Upper lobe of right lung (tissue), 1 donor: ENCODE measurements around the gene SLMAP. TPM values are rescaled to one million over a fixed set of nuclear protein-coding genes. Genes with fewer than 3 reads are reported as not detected.

Experiments used
- ATAC-seq: fragments of 200-7000 bp; cut with Tn5 transposase; one replicate; pipeline ENCODE4 v1.9.1; 2020; ENCODE audit warnings: mild to moderate bottlenecking, moderate library complexity
- DNase-seq: peaks from one replicate; pipeline ENCODE4 v3.0.0-alpha.2; 2020
- H3K27ac ChIP-seq: fragments of 200-600 bp; one replicate; pipeline ENCODE4 v1.8.0; 2022
- H3K27me3 ChIP-seq: fragments of 200-600 bp; one replicate; pipeline ENCODE4 v1.8.0; 2022; ENCODE audit warnings: mild to moderate bottlenecking
- H3K36me3 ChIP-seq: fragments of 200-600 bp; one replicate; pipeline ENCODE4 v1.8.0; 2022
- H3K4me1 ChIP-seq: fragments of 200-600 bp; one replicate; pipeline ENCODE4 v1.8.0; 2022
- H3K4me3 ChIP-seq: fragments of 200-600 bp; one replicate; pipeline ENCODE4 v1.8.0; 2022; ENCODE audit warnings: mild to moderate bottlenecking
- H3K9me3 ChIP-seq: fragments of 200-600 bp; one replicate; pipeline ENCODE4 v1.8.0; 2022
- CTCF ChIP-seq: fragments of 200-600 bp; IDR thresholded peaks from one replicate; pipeline ENCODE4 v1.8.0; 2022; ENCODE audit warnings: antibody characterized with exemption
- intact Hi-C: fragments of 100-400 bp; cut with DNase I; formaldehyde crosslinking; loops from one replicate; pipeline ENCODE4 v1.11.0; 2022
- total RNA-seq: library from RNA; stranded (reverse); fragmentation: NEBNext Ultra II Directional; extraction: Animal tissue kit (Norgen Biotek cat#: 25700); gene quantifications from one replicate; pipeline ENCODE4 v1.2.1, GENCODE V29; 2021
- donor health status: DM: no; HTN: yes; CAD: no; lungs with severe emphysema.

Gene SLMAP
- total RNA-seq, 1 donor from 2014 or later = 65.2 TPM

DNA sequence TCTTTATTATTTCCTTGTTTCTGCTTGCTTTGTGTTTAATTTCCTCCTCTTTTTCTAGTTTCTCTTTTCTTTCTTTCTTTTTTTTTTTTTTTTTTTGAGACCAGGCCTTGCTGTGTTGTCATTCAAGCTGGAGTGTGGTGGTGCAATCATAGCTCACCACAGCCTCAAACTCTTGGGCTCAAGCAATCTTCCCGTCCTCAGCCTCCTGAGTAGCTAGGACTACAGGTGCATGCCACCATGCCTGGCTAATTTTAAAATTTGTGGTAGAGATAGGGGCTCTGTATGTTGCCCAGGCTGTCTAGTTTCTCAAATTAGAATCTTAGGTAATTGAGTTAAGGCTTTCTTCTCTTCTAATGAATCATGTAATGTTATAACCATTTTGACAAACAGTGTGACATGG, 22.4 kb downstream of the SLMAP start:
- ATAC-seq = no peak
- Histone ChIP-seq H3K27me3 (no peaks in the 10 kb centered on the region), H3K4me1 (peaks cover 6% of the 10 kb centered on the region)

DNA sequence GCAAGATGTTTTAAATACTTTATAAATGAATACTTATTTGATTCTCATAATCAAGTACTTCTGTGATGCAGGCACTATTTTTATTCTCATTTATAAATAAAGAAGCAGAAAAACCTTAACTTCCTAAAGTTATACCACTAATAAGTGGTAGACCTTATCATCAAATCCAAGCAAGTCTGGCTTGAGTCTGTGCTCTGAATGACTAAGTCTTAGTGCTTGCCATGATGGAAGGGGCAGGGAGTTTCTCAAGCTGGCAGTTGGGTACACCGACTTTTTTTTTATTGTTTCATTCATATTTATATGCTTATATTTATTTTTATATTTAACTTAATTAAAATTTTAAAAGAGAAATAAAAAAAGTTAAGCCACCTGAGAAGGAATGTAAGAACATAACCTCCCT, 23.6 kb downstream of the SLMAP start:
- Histone ChIP-seq H3K36me3 (no peaks in the 10 kb centered on the region), H3K27ac (no peak overlapping the region), H3K4me3 (no peak overlapping the region), H3K27me3 (no peaks in the 10 kb centered on the region), H3K9me3 (no peaks in the 10 kb centered on the region), H3K4me1 (peaks cover 6% of the 10 kb centered on the region)
- no peak for TF ChIP-seq CTCF
- ATAC-seq (no peak), DNase-seq (no peak)
- intact Hi-C loops = no loop called here

More for the DNA sequence above, 22.4 kb downstream of the SLMAP start:
- Histone ChIP-seq H3K9me3 (no peaks in the 10 kb centered on the region), H3K4me3 (no peak overlapping the region), H3K36me3 (no peaks in the 10 kb centered on the region), H3K27ac (no peak overlapping the region)
- intact Hi-C loops = no loop called here
- DNase-seq = no peak
- TF ChIP-seq CTCF = no peak

GRCh38 chr3:57783186-57784088, 27.3 kb downstream of the SLMAP start:
- DNase-seq = no peak
- H3K4me1 ChIP-seq = no peaks in the 10 kb centered on the region
- H3K27ac ChIP-seq = no peak overlapping the region
- peak; percentile 79 for ATAC-seq
- intact Hi-C loops = no loop called here
- H3K27me3 ChIP-seq = no peaks in the 10 kb centered on the region
- H3K36me3 ChIP-seq = no peaks in the 10 kb centered on the region
- TF ChIP-seq CTCF = no peak
- no peaks in the 10 kb centered on the region for H3K9me3 ChIP-seq
- no peak overlapping the region for H3K4me3 ChIP-seq

- no peaks in the 10 kb centered on the region for H3K27me3 ChIP-seq
- ATAC-seq (no peak), DNase-seq (no peak)
- no peak for TF ChIP-seq CTCF
- H3K9me3 ChIP-seq = no peaks in the 10 kb centered on the region
- no peaks in the 10 kb centered on the region for H3K36me3 ChIP-seq
- intact Hi-C loops = no loop called here
- no peak overlapping the region for H3K27ac ChIP-seq
- H3K4me1 ChIP-seq = no peaks in the 10 kb centered on the region
- no peak overlapping the region for H3K4me3 ChIP-seq
These were observed 28.1 kb downstream of the SLMAP start for GRCh38 chr3:57784089-57784735.

DNA sequence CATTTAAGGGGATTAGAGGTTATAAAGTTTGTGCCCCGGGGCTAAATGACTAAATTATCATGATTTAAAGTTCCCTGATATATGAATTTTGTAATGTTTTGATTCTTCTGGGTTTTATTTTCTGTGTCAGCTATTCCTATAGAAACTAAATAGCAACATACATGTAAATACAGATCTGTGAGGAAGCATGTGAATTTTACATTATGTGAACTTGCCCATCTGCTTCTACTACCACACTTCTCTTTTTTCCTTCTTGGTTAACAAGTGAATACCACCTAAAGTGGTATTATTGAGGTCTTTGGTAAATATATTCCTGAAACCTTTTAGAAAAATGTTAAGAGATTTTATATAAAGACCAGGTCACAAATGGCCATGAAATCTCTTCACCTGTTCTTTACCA, 29.3 kb downstream of the SLMAP start:
- no peak for DNase-seq
- H3K27ac ChIP-seq = no peak overlapping the region
- no peaks in the 10 kb centered on the region for H3K27me3 ChIP-seq
- H3K4me3 ChIP-seq = no peak overlapping the region
- H3K36me3 ChIP-seq = no peaks in the 10 kb centered on the region
- no peak for ATAC-seq
- no peaks in the 10 kb centered on the region for H3K9me3 ChIP-seq
- intact Hi-C loops = no loop called here
- TF ChIP-seq CTCF = no peak
- H3K4me1 ChIP-seq = no peaks in the 10 kb centered on the region
